GM11168 (cell line): ENCODE data around the gene TRABD2A.
"Not testable (repeated sequence)": the region's sequence is repeated elsewhere in the genome, so short reads cannot be mapped to it uniquely, and the experiment has no call there.

Experiments
- in situ Hi-C: fragments of 300-500 bp; cut with MboI; formaldehyde crosslinking; loops from one replicate; pipeline ENCODE4 v1.12.0; 2022; ENCODE audit warnings: low sequenced_read_pairs; ENCODE audit not compliant: unreplicated experiment

The TRABD2A gene

GRCh38 chr2:84882414-84882738 is 1.5 kb upstream of the TRABD2A start:
- in situ Hi-C loops = no loop called here

DNA sequence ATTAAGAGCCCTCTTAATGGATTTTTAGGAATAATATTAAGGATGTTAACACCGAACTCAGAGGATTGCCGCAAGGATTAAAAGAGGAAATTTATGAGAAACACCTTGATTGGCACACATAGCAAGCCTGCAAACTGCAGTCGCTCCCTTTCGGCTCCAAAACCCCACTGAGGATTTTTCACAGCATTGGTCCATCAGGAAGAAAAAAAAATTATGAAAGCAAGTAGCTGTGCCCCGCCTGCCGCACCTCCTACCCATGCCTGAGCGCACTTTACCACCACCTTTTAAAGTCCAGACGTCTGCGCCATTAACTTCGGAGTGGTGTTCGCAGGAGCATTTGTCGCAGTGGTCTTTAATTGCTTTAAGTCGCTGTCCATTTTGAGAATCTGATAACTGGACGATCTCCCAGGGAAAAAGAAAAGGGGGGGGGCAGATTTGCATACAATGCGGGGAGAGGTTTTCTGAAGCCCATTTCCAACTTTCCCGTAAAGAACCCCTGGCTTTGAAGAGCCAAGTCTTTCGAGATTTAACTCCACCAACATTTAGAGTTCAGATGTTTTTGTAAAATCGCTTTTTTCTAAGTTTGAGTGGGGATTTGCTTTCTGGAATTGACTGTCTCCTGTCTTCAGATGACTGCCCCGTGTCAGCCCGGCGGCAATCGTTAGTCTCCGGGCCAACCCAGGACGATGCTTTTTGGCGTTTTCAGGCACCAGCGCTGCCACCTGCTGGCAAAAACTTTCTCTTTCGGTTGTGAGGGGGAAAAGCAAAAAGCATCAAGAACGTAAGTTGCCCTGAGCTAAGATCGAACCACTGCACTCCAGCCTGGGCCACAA is 913 bp upstream of the TRABD2A start:
- in situ Hi-C loops = no loop called here

DNA sequence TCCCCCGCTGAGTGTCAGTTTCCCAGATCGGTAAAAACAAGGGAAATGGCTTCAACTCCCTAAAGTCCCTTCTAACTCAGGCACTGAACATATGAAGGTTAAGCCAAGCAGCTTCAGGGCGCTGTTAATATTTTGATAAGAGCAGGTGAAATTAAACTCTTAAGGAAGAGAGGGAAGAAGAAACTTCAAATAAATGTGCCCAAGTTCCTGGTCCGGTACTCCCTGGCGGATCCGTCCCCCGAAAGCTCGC is 564 bp downstream of the TRABD2A start:
- in situ Hi-C loops = no loop called here

- in situ Hi-C loops = no loop called here
Observed at GRCh38 chr2:84879584-84880394, 1.1 kb downstream of the TRABD2A start.

GRCh38 chr2:84878896-84879583 is 1.8 kb downstream of the TRABD2A start:
- in situ Hi-C loops = no loop called here

DNA sequence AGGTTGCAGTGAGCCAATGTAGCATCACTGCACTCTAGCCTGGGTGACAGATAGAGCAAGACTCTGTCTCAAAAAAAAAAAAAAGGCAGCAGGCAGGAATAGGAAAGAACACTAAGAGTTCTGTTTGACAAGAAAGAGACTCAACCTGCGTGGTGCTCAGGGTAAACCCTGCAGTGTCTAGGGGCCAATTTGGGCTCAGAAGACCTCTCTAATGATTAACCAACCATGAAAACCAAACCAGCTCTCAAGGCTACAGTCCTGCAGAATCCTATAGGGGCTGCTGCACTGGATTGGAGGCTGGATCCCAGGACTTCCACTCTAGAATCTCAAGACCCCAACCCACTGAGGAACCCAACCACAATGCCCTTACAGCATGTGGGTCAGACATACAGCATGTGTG is 2.4 kb downstream of the TRABD2A start:
- in situ Hi-C loops = no loop called here

GRCh38 chr2:84876369-84876768 is 4.5 kb downstream of the TRABD2A start:
- in situ Hi-C loops = no loop called here

DNA sequence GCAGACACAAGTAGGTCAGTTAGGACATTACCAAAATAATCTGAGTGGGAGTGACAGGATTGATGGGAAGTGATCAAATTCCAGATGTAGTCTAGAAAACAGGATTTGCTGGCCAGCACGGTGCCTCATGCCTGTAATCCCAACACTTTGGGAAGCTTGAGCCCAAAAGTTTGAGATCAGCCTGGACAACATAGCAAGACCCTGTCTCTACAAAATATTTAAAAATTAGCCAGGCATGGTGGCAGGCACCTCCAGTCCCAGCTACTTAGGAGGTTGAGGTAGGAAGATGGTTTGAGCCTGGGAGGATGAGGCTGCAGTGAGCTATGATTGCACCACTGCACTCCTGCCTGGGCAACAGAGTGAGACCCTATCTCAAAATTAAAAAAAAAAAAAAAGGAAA is 5.3 kb downstream of the TRABD2A start:
- in situ Hi-C loops = not testable (repeated sequence)

DNA sequence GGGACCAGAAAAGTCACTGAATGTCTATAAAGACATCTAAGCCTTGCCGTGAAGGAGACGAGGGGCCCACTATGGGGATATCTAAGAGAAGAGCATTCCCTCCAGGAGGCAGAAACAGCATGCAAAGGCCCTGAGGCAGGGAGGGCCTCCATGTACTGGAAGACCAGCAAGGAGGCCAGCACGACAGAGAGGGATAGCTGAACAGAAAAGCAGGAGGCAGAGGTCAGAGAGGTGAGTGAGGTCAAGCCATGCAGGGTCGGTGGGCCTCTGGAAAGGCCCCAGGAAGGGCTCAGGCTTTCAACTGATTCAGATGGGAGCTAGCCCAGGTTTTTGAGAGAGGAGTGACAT is 5.7 kb downstream of the TRABD2A start:
- in situ Hi-C loops = no loop called here

GRCh38 chr2:84874381-84875212 is 6.3 kb downstream of the TRABD2A start:
- in situ Hi-C loops = loop anchor here (5.0 kb wide), 1 partner anchor 382 kb away; no protein-coding TSS in a partner anchor

DNA sequence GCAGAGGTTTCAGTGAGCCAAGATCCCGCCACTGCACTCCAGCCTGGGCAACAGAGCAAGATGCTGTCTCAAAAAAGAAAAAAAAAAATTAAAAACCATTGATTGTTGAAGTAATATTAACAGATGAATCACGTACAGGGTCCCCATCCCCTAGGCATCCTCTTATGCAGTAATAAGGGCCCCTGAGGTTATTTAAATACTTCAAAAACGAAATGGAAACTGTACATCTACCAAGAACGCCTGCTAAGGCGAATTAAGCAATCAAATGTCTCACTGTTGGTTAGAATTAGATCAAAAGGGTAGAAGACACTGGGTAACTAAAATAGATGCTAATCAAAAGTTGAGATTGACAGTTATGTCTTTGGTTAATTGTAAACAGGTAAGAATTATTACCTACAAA is 7.5 kb downstream of the TRABD2A start:
- in situ Hi-C loops = loop anchor here (5.0 kb wide), 1 partner anchor 381 kb away; no protein-coding TSS in a partner anchor

- in situ Hi-C loops = loop anchor here (5.0 kb wide), 1 partner anchor 380 kb away; no protein-coding TSS in a partner anchor
Observed at GRCh38 chr2:84872691-84873090, 8.2 kb downstream of the TRABD2A start.

- in situ Hi-C loops = loop anchor here (5.0 kb wide), 1 partner anchor 378 kb away; no protein-coding TSS in a partner anchor
Observed at GRCh38 chr2:84870306-84870705, 10.6 kb downstream of the TRABD2A start.

DNA sequence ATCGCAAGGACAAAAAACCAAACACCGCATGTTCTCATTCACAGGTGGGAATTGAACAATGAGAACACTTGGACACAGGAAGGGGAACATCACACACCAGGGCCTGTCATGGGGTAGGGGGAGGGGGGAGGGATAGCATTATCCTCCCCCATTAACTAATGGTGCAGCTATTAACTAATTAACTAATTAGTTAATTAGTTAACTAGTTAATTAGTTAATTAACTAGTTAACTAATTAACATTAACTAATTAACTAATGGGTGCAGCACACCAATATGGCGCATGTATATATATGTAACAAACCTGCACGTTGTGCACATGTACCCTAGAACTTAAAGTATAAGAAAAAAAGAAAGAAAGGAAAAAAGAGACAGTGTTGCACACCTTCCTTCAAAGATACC is 12.6 kb downstream of the TRABD2A start:
- in situ Hi-C loops = loop anchor here (10.0 kb wide), 1 partner anchor 124 kb away; no protein-coding TSS in a partner anchor

DNA sequence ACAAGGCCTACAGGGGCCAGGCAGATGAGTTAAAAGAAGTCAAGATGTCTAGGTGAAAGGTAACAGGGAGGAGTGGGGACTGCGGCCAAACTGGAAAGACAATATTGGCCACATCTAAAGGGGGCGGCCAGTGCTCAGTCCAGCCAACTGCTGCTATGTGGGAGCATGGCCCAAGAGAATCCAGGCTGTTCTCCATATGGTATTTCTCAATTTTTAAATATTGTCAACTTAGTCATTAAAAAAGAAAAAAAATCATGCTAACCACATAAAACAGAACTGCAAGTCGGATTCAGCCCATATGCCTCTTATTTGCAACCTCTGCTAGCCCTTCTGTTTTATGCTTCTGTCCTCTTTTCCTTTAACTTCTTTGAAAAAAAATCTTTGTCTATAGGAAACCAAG is 14.8 kb downstream of the TRABD2A start:
- in situ Hi-C loops = loop anchor here (10.0 kb wide), 1 partner anchor 121 kb away; no protein-coding TSS in a partner anchor

DNA sequence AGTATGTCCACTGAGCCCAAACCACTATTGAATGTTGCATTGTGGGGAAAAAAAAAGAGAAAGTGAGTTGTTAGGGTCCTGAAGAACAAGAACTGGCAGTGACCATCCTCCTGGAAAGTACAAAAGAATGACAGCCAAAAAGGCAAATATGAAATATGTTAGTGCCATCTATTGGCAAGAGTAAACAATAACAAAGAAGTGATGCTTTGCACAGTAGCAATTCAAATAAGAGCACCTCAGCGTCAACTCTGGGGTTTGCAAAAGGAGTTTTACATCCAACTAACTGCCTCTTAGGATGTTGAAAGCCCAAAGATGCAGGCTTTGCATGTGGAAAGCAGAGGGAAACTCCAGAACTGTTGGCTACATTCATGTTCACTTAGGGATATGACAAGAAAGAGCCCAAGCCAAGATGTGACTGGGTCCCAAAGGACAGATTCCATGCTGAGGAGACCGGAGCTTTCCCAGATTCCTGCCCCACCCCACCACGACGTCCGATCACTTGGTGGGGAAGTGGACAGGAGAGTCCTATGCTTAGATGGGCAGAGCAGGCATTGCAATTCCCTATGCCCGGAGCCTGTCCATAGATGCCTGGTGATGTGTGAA is 15.6 kb downstream of the TRABD2A start:
- in situ Hi-C loops = loop anchor here (10.0 kb wide), 1 partner anchor 120 kb away; no protein-coding TSS in a partner anchor

DNA sequence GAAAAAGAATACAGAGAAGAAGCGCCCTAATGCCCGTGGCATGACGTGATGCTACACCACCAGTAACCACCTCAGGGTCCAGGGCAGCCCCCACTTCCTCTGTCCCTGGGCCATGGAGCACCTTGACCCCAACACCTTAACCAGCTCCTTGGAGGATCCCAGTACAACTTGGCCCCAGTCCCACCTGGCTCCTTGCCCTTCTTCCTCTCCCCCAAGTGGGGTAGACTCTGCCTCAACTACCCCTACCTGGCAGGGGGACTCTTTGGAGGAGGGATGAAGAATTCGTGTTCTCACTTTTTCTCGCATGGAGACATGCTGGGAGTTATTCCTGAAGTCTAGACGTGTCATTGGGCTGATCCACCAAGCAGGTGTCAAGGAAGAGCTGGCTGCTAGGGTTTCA is 18.9 kb downstream of the TRABD2A start:
- in situ Hi-C loops = loop anchor here (10.0 kb wide), 1 partner anchor 117 kb away; no protein-coding TSS in a partner anchor

GRCh38 chr2:84861539-84861938 is 19.3 kb downstream of the TRABD2A start:
- in situ Hi-C loops = loop anchor here (10.0 kb wide), 1 partner anchor 117 kb away; no protein-coding TSS in a partner anchor

- in situ Hi-C loops = no loop called here
Observed at GRCh38 chr2:84858937-84859336, 21.9 kb downstream of the TRABD2A start.
